22Rv1 (cell line): ENCODE measurements around the gene IFNAR1.

Source experiments
- CTCF ChIP-seq: fragments of 450-650 bp; IDR thresholded peaks from 2 replicates; pipeline ENCODE4 v1.5.1; 2017; ENCODE audit warnings: mild to moderate bottlenecking
- ZFX ChIP-seq: fragments of 450-650 bp; IDR thresholded peaks from 2 replicates; pipeline ENCODE4 v1.6.1; 2017; ENCODE audit warnings: antibody characterized with exemption, borderline replicate concordance

GRCh38 chr21:33373451-33373850 lies 48.7 kb downstream of the IFNAR1 start:
- TF ChIP-seq CTCF (no peak), ZFX (no peak)
